Activated CD4-positive, alpha-beta T cell treated with anti-CD3 and anti-CD28 coated beads for 4 hours (primary cell): ENCODE data around the gene NOL7.

ENCODE experiments used
- DNase-seq, 2 donors: peaks; one replicate each; pipeline ENCODE4 v3.0.0-alpha.2; 2020

Gene NOL7

DNA sequence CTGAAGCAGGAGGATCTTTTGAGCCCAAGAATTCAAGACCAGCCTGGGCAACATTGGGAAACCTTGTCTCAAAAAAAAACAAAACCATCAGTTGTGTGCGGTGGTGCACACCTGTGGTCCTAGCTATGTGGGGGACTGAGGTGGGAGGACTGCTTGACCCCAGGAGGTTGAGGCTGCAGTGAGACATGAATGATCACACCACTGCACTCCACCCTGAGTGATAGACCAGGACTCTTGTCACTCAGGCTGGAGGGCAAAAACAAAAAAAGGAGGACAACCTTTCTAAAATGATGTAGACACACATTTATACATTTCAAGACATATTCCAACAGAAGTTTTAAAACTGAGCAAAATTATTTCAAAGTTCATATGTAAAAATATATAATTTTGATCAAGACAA lies 45.1 kb downstream of the NOL7 start:
- no peak for DNase-seq

DNA sequence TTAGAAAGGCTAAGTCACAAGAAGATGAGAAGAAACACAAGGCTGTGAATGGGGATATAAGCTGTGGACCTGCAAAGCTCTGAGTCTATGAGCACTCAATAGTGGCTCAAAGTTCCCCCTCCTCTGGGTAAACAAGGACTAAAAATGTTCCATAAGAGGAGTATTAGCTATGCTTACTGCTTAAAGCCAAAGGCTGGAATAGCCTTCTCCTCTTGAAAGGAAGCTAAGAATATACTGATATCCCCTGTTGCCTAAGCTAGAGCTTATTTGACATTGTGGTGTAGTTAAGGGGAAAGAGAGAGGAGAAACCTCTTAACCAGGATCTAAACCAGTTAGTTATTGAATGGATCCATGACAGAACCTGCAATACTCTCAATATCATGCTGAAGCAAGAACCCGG lies 45.8 kb downstream of the NOL7 start:
- no peak for DNase-seq

DNA sequence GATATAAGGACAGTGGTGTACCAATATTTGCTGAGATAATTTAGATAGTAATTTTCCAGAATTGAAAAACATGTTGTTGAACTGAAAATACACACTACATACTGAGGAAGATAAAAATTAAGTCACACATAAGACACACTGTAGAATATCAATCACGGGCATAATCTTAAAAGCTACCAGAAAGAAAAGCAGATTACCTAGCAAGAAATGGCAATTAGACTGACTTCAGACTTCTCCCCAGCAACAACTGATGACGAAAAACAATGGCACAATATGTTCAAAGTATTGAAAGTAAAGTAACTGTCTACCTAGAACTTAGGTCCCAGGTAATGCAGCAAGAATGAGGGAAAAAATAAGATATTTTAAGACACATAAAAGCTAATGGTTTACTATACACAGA lies 46.5 kb downstream of the NOL7 start:
- no peak for DNase-seq

DNA sequence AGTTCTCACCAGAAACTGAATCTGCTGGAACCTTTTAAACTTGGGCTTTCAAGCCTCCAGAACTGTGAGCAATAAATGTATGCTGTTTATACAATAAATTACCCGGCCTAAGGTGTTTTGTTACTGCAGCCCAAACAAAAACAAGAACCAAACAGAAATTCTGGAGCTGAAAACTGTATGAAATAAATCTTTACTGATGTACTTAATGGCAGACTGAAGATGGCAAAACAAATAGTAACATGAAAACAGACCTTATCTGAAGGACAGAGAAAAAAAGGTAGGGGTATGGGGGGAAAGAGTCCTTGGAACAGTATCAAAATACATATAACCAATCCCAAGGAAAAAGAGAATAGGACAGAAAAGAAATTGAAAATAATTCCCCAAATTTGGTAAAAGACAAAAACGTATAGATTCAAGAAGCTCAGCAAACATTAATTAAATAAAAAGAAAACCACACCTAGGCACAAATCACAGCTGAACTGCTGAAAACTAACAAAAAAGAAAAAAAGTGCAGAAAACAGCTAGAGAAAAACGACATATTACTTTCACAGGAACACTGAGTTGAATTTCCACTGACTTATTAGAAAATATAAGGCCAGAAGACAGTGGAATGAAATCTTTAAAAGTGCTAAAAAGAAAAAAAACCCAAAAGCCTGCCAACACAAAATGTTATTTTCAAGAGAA lies 47.7 kb downstream of the NOL7 start:
- DNase-seq = no peak

DNA sequence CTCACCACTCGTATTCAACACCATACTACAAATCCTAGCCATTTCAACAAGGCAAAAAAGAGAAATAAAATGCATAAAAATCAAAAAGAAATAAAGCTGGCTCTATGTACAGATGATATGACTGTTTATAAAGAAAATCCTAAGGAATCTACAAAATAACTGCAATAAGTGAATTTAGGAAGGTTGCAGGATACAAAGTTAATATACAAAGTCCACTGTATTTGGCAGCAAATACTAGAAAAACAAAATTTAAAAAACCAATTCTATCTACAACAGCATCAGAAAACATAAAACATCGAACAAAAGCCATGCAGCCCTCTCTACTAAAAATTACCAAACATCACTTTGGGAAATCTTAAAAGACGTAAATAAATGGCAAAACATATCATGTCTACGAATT lies 48.9 kb downstream of the NOL7 start:
- no peak for DNase-seq

DNA sequence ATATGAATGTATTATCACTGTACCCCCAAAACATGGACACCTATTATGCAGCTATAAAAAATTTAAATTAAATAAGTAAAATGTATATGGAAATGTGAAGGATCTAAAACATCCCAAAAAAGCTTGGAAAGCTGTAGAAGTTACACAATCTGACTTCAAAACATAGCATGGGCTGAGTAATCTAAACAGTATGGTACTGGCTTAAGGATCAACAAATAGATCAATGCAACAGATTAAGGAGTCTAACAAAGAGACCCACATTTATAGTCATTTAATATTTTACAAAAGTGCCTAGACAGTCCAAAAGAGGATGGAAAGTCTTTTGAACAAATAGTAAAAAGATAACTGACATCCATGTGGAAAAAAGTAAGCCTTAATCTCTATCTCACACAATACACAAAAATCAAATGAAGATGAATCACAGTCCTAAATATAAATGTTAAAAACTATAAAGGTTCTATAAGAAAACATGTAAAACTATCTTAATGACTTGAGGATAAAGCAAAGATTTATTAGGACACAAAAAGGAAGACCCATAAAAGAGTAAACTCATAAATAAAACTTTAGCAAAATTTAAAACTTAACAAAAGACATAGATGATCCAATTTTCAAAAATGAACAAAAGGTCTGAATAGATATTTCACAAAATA lies 49.7 kb downstream of the NOL7 start:
- DNase-seq = no peak

DNA sequence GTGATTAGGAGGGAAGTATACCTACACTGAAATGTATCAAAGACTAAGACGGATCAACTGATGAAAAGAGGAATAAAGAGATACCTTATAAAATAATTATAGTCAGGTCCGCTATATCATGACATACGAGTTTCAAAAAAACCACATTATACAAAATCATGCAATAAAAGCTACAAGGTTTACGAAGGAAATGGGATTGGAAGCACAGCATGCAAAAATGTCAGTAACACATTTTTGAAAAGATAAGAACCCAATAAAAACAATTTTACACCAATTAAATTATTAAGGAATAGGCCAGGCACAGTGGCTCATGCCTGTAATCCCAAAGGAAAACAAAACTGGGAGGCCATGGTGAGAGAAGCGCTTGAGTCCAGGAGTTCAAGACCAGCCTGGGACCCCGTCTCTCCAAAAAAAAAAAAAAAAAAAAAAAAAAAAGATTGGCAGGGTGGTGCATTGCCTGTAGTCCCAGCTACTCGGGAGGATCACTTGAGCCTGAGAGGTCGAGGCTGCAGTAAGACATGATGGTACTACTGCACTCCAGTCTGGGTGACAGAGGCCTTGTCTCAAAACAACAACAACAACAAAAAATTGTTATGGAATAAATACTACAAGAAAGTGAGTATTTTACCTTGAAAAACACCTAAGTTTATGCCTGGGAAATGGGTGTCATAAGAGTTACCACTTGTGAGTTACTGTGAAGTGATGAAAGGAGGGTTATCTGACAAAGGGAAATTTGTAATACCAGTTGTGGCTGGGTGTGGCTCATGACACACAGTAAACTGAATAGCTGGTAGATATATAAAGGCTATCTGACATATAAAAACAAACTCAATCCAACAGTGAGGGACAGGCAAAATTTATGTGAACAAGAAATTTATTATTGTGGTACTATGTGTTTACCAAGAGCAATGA lies 51.3 kb downstream of the NOL7 start:
- DNase-seq = peak in 1 of 2 donors; percentile 34

DNA sequence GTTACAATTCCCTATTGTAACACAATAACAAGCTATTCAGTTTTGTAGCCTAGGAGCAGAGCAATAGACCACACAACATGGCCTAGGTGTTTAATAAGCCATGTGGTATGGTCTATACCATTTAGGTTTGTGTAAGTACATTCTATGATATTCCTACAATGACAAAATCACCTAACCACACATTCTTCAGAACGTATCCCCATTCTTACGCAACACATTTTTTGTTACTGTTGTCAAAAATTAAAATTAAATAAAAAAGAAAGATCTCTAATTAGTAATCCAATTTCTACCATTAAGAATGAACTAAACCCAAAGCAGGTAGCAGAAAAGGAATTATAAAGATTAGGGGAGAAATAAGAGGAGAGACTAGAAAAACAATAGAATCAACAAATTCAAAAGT lies 52.5 kb downstream of the NOL7 start:
- no peak for DNase-seq

DNA sequence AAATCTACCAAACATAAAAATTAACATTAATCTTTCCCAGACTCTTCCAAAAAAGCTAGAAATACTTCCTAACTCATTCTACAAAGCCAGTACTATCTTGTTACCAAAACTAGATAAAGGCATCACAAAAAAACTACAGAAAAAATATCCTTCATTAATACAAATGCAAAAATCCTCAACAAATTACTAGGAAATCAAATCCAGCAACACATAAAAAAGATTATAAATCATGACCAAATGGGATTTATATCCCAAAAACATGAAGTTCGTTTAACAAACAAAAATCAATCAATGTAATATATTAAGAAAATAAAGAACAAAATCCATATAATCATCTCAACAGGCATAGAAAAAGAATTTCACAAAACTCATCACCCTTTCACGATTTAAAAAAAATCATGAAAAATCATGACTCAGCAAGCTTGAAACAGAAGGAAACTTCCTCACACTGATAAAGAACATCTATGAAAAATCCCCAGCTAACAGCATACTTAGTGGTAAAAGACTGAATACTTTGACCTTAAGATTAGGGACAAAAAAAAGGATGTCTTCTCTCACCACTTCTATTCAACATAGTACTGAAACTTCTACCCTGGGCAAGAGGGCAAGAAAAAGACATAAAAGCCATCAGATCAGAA lies 53.3 kb downstream of the NOL7 start:
- no peak for DNase-seq

DNA sequence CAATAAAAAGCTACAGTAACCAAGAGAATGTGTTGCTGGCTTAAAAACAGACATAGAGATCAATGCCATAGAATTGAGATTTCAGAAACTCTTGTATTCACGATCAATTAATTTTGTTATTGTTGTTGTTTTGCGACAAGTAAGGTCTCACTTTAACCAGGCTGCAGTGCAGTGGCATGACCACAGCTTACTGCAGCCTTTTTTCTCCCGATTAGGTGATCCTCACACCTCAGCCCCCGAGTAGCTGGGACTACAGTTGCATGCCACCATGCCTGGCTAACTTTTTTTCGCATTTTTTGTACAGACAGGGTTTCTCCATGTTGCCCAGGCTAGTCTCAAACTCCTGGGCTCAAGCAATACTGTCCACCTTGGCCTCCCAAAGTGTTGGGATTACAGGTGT lies 54.3 kb downstream of the NOL7 start:
- DNase-seq = no peak
